Measurements from ENCODE around the gene ZWILCH.

Gene ZWILCH

DNA sequence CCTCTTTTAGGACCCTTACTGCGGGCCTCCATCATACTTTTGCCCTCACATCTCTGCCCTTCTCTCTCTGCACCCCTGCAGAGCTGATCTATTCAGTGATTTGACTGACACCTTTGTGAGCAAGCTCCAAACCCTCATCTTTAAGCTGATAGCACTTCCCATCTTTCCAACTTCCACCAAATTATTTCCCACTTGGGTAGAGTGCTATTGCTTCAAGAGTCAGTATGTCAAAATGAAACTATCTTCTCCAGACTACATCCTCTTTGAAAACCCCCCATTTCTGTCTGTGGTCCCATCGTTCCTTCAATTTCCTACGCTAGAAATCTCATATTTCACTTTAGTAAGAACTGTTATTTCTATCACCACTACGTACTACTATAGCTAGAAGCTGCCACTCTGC, 19.7 kb downstream of the ZWILCH start:
- in situ Hi-C loops (cut with HindIII; ENCODE audit: low sequenced_read_pairs): no loop called here

DNA sequence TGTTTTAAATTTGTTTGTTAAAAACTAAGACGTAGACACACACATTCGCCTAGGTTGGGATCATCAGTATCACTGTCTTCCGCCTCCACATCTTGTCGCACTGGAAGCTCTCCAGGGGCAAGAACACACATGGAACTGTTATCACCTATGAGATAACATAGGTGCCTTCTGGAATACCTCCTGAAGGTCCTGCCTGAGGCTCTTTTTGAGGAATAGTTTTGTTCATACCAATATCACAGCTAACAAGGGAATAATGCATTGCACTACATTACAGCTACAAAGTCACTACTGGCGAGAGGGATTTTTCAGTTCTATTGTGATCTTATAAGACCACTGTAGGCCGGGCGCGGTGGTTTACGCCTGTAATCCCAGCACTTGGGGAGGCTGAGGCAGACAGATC, 29.9 kb downstream of the ZWILCH start:
- in situ Hi-C loops (cut with HindIII; ENCODE audit: low sequenced_read_pairs): no loop called here

DNA sequence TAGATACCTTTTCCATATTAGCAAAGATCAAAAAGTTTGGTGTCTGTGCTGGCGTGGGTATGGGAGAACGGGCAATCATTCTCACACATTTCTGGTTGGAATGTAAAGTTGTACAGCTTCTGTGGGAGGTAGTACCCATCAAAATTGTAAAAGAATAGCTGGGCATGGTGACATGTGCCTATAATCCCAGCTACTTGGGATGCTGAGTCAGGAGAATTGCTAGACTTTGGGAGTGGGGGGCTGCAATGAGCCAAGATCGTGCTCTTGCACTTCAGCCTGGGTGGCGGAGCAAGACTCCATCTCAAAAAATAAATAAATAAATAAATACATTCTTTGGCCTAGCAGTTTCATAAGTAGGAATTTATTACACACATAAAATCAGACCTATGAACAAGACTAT, 37.8 kb downstream of the ZWILCH start:
- in situ Hi-C loops (cut with HindIII; ENCODE audit: low sequenced_read_pairs): no loop called here

DNA sequence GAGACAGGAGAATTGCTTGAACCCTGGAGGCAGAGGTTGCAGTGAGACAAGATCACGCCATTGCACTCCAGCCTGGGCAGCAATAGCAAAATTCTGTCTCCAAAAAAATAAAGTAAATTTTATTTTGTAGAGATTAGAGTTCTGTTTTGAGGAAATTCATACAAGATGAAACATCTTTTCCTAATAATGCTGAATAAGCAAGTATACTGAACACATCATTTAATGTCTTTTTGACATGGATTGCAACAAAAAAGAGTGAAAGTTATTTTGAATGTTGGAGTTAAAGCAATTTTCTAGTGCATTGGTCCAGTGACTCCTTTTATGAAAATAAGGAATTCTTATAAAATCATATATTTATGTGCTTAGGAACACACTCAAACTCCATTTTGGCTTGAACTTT, 40.1 kb downstream of the ZWILCH start:
- in situ Hi-C loops (cut with HindIII; ENCODE audit: low sequenced_read_pairs): no loop called here

DNA sequence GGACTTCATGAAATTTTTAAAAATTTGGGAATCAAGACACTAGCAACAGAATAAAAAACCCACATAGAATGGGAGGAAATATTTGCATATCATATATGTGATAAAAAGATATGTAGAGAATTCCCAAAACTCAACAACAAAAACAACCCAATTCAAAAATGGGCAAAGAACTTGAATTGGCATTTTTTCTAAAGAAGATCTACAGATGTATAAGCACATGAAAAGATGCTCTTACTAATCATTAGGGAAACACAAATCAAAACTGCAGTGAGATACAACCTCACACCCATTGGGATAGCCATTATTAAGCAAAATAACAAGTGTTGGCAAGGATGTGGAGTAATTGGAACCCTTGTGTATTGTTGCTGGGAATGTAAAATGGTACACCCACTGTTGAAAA, 50.6 kb downstream of the ZWILCH start:
- in situ Hi-C loops (cut with HindIII; ENCODE audit: low sequenced_read_pairs): no loop called here

DNA sequence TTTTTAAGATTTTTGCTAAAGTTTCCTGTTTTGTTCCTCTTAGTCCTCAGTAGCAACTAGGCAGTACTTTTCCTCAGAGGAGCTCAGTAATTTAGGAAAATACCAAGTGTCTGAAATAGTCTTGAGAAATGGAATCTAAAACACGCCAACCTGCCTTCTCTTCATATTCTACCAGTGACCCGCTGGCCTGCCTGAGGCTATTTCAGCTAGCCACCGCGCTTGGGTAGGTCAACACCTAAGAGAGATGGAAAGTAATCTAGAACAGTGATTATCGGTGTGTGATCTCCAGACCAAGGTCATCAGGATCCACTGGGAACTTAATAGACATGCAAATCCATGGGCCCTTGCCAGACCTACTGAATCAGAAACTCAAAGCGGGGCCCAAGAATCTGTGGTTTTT, 53.1 kb downstream of the ZWILCH start:
- in situ Hi-C loops (cut with HindIII; ENCODE audit: low sequenced_read_pairs): no loop called here

DNA sequence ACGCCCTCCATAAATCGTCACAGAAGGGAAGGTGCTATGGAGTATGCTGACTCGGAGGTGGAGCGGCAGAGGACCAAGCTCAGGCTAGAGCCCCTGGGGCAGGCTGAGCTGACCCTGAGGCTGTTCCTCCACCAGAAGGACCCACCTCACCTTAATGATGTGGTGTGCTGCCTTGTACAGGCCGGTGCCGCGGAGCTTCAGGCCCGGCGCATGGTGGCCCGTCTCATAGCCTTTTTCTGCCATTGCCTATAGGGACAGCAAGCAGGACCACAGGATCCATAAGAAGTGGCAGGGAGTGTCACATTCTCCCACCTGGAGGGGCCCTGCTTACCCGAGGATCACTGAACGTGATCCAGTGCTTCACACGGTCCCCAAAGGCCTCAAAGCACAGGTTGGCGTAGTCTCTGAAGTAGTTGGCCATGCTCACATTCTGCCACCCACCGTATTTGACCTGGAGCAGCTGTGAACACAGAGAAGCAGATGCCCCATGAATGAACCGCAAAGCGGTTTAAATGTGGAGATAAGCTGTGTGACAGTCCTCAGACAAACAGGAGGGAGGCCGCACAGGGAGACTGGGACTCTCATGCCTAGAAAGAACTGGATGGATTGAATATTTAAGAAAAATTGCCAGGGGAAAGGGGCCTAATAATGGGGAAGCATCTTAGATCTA, 55.9 kb downstream of the ZWILCH start:
- in situ Hi-C loops (cut with HindIII; ENCODE audit: low sequenced_read_pairs): no loop called here

DNA sequence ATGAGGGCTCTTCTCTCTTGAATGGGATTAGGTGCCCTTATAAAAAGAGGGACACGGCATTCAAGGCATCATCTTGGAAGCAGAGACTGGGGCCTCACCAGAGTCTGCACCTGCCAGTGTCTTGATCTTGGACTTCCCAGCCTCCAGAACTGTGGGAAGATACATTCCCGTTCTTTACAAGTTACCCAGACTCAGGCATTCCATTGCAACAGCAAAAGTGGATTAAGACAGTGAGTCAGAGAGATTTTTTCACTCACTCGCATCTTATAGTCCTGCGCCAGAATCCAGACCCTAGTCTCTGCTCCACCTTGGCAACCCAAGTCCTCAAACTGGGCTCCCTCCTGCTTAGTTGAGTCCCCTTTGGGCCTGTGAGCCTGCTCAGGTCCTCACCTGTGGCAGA, 58.0 kb downstream of the ZWILCH start:
- in situ Hi-C loops (cut with HindIII; ENCODE audit: low sequenced_read_pairs): no loop called here

DNA sequence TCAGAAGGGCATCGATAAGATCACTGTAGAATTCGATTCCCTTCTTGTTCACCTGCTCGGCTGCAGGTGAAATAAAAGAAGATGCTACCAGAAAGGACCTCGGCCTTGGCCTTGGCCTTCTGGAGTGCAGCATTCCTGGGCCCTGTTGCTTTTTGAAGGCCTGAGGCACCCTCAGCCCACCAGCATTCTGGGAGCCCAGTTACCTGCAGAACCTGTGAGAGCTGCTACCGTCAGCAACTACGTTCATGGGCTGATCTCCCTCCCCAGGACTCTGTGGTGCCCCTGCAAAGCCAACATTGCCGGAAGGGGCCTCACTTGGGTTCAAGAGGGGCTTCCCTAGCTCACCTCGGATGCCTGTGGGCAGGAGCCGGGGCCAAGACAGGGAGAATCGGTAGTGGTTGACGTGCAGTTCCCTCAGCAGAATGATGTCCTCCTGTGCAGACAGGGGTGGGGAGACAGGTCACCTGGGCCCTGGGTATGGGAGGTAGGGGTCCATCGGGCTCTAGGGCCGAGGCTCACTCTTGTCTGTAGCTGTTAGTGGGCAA, 58.5 kb downstream of the ZWILCH start:
- in situ Hi-C loops (cut with HindIII; ENCODE audit: low sequenced_read_pairs): no loop called here

DNA sequence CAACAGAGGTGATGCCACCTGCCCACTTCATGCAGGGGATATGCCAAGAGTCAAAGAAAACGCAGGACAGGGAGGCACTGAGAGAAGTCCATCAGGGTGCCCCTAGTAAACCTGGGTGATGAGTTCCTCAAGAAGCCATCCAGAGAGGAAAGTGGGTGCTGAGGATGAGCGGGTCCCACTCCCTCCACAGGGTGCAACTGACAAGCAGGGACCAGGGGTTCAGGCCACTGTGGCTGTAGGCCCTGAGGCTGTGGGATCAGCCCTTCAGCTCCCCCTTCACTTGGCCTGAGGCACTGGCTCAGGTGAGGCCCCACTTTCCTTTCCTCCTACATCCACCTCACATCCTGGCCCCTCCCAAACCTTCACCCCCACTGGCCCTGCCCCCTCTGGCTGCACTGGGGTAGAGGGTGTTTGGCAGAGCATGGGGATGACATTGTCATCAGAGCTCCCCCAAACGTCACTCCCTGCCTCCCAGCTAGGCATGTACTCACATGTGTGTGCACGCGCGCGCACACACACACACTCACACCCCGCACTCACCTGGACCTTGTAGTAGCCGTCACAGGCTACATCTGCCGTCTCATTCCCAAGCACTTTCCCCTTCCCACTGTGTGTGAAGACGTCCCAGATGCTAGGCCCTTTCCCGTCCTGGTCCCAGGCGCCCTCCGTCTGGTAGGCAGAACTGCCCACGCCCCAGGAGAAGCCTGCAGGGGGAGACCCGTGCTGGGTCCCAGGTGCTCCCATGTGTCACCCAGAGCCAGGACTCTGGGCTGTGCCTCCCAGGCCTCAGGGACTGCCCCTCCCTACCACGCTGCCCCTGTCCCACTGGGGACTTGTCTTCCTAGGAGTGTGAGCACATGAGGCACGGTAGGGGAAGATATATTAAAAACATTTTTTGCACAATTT, 59.3 kb downstream of the ZWILCH start:
- in situ Hi-C loops (cut with HindIII; ENCODE audit: low sequenced_read_pairs): no loop called here

DNA sequence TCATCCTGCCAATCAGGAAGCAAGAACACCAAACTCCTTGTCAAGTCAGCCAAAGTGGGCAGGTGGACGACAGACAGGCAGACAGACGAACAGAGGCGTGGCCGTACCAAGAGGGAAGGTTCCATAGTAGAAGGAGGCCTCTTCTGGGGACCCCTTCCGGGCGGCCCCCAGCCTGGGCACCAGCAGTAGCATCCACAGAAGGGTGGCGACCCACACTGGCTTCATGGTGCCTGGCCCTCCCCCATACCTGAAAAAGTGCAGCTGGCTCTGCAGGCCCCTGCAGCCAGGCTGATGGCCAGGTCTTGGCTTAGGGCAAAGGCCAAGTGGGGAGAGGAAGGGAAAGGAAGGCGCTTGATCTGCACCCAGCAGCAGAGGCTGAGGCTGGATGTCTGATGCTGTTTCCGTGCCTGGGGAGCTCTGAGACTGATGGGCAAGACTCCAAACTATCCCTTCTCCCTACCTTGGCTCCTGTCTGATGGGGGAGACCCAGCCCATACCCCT, 60.1 kb downstream of the ZWILCH start:
- in situ Hi-C loops (cut with HindIII; ENCODE audit: low sequenced_read_pairs): no loop called here

DNA sequence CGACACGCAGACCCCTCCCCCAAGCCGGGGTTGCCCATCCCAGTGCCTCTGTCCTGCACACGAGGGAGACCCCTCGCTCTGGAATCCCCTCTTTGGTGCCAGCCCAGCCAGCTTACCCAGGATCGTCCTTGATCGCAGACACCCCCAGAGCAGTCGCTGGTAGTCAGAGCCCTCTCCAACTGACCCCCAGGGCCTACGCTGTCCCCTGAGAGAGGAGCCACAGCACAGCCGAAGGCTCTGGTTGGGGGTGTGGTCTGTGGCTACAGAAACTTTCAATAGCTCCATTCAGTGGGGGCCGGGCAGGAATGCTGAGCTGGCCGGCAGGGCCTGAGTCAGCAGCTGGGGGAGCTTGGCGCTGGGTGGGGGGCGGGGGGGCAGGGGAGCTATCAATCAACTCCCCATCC, 60.6 kb downstream of the ZWILCH start, which contains the start of gene LCTL:
Gene LCTL (minus strand): TSS at position 258 of the 404 bp plus-strand sequence. CDS start 633 bp downstream, outside the sequence.
- in situ Hi-C loops (cut with HindIII; ENCODE audit: low sequenced_read_pairs): no loop called here

DNA sequence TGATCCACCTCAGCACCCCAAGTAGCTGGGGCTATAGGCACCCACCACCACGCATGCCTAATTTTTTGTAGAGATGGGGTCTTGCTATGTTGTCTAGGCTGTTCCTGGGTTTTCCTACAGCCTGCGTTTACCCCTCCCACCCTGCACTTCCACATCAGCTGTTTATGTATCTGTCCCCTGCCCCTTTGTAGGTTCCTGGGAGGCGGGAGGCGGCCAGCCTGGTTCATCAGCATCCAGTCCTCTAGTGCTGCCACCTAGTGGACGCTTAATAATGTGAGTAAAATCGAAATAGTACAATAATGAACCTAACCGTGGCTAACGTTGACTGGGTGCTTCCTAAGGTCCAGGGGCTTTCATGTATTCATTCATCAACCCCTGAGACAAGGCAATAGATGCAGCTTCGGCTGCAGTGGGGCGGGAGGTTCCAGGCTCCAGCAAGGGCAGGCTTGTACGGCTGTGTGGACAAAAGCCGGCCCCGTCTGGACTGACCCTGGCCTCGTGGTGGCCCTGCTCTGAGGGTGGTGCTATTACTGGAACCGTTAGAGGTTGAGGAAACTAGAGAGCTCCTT, 61.9 kb downstream of the ZWILCH start:
- in situ Hi-C loops (cut with HindIII; ENCODE audit: low sequenced_read_pairs): no loop called here

DNA sequence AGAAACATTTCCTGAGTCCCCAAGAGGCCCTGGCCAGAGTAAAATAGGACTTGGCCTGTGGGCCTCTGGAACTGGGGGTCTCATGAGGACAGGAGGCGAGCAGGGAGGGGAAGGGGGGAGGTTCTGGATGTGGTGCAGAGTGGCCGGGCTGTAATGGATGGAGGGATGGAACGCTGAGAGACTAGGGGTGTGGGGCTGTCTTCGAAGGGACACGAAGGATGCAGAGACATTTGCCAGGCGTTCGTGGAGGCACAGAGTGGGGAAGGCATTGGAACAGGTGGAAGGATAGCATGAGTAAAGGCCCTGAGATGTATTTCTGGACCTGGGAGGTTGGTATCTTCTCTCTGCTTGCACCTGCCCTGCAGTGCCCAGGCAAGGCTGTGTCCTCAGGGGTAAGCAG, 62.8 kb downstream of the ZWILCH start:
- in situ Hi-C loops (cut with HindIII; ENCODE audit: low sequenced_read_pairs): no loop called here

DNA sequence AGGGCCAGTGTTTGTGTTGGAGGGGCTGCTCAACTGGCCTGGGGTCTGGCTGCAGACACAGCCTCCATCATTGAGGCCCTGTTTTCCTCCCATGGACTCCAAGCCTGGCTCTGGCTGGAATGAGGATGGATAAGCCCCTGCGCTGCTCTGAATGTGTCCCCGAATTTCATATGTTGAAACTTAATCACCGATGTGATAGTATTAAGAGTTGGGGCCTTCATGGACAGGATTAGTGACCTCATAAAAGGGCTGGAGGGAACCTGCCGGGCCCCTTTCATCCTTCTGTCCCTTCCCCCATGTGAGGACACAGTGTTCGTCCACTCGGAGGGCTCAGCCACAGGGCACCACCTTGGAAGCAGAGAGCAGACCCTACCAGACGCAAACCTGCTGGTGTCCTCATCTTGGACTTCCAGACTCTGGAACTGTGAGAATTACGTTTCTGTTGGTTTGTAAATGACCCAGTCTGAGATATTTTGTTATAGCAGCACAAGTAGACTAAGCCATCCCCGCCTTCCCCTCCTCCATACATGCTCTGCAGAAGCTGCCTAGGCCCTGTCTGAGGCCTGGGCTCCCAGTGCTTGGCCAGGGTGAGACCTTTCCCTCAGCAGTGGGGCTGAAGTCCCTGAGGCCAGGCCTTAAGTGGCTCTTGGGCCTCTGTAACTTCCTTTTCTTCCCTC, 64.5 kb downstream of the ZWILCH start:
- in situ Hi-C loops (cut with HindIII; ENCODE audit: low sequenced_read_pairs): loop anchor here (10.0 kb wide), 1 partner anchor 255 kb away; no protein-coding TSS in a partner anchor

DNA sequence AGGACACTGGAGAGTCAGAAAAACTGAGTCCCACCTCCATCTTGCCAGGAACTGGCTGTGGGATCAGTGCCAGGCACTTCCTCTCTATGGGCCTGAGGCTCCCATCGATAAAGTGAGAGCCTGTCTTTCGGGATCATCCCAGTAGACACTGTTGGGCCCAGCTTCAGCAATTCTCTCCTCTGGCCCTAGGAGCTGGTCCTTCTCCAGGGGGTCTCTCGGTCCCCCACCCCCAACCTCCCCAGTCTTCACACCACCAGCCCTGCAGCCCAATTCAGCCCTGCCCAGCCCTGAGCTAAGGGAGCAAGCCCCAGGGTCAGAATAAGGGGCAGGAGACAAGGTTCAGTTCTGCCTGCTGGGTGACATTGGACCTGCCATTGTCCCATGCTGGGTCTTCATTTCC, 65.2 kb downstream of the ZWILCH start:
- in situ Hi-C loops (cut with HindIII; ENCODE audit: low sequenced_read_pairs): loop anchor here (10.0 kb wide), 1 partner anchor 256 kb away; no protein-coding TSS in a partner anchor

DNA sequence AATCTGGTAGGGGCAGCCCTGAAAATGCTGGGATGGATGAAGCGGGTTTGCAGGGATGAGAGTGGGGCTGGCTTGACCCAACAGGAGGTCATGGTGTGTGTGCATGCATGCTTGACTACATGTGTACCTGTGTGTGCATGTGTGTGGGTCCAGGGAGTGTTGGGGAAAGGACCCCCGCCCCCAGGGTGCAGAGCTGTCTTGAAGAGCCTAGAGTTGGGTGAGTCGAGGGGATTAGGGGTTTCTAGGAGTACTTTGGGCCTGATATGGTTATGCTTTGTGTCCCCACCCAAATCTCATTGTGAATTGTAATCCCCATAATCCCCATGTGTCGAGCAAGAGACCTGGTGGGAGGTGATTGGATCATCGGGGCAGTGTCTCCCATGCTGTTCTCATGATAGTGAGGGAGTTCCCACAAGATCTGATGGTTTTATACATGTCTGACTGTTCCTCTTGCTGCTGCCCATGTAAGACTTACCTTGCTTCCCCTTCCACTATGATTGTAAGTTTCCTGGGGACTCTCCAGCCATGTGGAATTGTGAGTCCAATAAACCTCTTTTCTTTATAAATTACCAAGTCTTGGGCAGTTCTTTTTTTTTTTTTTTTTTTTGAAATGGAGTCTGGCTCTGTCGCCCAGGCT, 65.8 kb downstream of the ZWILCH start:
- in situ Hi-C loops (cut with HindIII; ENCODE audit: low sequenced_read_pairs): loop anchor here (10.0 kb wide), 1 partner anchor 256 kb away; no protein-coding TSS in a partner anchor

DNA sequence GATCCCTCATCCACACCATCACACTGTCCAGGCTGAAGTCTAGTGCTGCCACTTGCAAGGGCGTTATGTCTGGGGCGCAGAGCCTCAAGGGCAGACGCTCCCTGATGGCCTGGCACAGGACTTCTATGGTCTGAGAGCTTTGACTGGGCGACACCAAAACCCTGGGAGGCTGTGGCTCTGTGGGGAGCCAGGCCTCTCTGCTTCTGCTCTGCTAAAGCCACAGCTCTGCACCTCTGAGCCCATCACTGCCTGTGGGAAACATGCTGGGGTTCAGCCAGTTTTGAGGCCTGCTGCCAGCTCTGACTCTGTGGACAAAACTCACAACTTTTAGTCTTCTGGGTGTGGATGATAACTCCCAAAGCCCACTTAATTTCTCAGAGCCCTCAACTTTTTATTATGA, 67.0 kb downstream of the ZWILCH start:
- in situ Hi-C loops (cut with HindIII; ENCODE audit: low sequenced_read_pairs): loop anchor here (10.0 kb wide), 1 partner anchor 257 kb away; no protein-coding TSS in a partner anchor

DNA sequence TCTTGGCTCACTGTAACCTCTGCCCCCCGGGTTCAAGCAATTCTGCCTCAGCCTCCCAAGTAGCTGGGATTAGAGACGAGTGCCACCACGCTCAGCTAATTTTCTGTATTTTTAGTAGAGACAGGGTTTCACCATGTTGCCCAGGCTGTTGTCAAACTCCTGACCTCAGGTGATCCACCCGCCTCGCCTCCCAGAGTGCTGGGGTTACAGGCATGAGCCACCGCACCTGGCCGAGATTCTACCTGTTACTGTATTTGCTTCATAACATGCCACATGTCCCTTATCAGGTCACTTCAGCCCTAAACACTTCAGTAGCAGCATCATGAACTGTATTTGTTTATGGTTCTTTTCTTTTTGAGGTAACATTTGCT, 68.2 kb downstream of the ZWILCH start:
- in situ Hi-C loops (cut with HindIII; ENCODE audit: low sequenced_read_pairs): loop anchor here (10.0 kb wide), 1 partner anchor 259 kb away; no protein-coding TSS in a partner anchor
